DMS53 (cell line): ENCODE results near the gene TIGD1.
"Not testable (repeated sequence)": the region's sequence is repeated elsewhere in the genome, so short reads cannot be mapped to it uniquely, and the experiment has no call there.

Experiments used
- DNase-seq: peaks from one replicate; lab custom pipeline; 2025; lab: John Stamatoyannopoulos, UW

The TIGD1 gene

GRCh38 chr2:232570481-232570880, 20.1 kb upstream of the TIGD1 start:
- DNase-seq: not testable (repeated sequence)

GRCh38 chr2:232569541-232569940, 19.2 kb upstream of the TIGD1 start:
- DNase-seq: no peak

DNA sequence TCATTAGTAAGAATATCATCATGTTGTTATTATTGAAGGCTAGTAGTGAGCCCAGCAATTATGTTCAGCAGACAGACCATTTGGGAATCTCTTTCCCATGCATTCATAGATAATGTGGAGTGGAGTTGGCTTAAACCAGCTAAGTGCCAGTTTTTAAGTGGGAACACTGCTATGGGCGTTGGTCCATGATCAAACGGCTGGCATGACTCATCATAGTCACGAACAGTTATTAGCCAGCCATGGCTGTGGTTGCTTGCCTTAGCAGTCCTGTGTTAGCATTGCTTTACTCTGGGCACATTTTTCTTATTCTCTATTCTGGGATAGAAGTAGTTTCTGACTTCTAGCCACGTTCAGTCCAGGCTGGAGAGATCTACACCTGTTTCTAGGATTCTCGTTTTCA, 17.8 kb upstream of the TIGD1 start:
- peak; percentile 73 for DNase-seq

- DNase-seq: no peak
Measured at GRCh38 chr2:232567721-232568120, 17.4 kb upstream of the TIGD1 start.

DNA sequence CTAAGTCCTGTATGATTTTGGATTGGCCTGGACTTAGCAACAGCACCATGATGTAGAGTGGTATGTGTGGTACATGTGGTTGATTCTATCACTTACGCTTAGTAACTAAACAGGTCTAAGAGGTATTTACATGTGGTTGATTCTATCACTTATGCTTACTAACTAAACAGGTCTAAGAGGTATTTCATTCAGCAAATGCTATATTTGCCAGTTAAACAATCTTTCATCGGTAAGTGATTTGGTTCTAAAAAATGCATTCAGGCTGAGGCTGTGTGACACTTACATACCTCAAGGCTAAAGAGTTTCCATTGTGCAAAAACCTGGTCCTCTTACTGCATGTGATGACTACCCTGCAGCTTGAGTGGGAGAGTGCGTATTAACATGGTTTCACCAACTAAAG, 13.2 kb upstream of the TIGD1 start:
- no peak for DNase-seq

DNA sequence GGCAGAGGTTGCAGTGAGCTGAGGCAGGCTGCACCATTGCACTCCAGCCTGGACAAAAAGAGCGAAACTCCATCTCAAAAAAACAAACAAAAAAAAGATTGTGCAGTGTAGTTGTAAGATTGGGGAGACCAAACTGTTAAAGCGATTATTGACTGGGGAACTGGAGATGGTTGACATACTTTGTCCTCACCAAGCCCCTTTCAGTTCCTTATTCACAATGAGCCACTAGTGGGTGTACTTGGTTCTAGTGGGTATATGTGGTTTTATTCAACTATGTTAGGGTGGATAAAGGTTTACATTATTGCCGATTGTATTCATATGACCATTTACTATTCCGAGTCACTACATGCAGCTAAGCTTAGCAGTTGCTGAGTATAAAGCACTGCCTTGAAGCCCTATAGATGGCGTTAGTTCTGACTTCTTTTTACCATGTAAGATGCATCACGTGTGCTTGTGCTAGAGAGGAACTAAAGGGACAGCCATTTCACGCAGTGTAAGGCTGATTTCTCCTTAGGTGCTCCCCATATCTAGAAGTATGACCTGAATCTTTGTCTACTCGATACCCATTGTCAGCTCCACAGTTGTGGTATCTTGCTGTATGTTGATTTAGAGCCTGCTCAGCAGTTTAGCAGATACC, 12.3 kb upstream of the TIGD1 start:
- DNase-seq: no peak

DNA sequence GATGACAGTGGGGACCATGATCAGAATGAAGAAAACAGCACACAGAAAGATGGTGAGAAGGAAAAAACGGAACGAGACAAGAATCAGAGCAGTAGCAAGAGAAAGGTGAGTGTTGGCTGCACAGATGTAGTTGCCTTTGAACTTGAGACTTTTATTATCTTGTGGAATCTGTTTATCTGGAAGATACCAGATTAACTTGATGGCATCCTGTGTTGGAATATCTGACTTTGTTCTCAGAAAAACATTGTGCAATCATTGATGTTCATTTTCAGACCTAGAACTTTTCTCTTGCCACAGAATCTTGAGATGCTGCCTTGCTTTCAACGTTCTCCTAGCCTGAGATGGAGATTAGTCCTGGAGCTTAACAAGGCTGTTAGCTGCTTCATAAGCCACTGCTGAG, 6.1 kb upstream of the TIGD1 start:
- DNase-seq: no peak

DNA sequence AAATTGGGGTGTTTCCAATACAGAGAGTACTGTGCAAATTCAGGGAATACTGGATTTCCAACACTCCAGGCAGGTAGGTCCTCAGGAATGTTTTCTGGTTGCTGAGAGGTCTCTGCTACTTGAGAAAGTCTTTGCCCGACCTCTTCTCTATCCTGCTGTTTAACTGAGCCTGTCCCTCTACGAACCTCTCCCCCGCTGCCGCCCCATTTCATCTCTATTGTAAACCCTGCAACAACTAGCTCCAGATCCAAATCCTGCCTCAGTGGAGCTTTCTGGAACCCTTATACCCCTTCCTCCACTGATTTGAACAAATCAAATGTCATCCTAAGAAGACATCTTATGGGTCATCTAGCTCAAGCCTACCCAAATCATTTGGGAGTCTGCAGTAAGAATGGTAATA, 1.4 kb upstream of the TIGD1 start:
- no peak for DNase-seq

DNA sequence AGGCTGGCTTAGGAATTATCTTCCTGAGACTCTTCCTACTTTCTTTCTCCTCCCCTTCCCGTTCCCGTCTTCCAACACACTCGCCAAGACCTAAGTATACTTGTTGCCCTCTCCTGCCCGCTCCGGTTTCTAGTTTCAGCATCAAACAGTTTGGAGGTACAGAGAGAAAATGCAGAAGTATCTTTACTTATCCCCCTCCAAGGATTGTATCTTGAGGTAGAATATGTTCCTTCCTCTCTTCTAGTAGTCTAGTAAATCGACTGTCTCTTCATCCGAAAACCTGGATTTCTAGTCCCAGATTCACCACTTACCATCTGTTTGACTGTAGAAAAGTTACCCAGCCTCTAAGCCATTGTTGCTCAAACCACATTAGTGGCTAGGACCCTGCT, 887 bp upstream of the TIGD1 start:
- no peak for DNase-seq

DNA sequence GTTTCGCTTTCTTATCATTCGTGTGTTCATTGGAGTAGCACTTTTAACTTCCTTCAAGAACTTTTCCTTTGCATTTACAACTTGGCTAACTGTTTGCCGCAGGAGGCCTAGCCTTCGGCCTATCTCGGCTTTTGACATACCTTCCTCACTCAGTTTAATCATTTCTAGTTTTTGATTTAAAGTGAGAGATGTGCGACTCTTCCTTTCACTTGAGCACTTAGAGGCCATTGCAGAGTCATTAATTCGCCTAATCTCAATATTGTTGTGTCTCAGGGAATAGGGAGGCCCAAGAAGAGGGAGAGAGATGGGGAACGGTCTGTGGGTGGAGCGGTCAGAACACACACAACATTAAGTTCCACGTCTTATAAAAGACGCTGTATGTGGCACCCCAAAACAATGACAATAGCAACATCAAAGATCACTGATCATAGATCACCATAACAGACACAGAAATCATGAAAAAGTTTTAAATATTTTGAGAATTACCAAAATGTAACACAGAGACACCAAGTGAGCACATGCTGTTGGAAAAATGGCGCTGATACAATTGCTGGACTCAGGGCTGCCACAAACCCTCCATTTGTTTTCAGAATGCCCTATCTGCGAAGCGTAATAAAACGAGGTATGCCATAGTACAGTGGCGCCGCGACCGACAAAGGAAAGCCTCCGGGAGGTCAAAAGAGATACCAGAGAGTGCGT, 553 bp downstream of the TIGD1 start:
- DNase-seq: no peak

- no peak for DNase-seq
Measured at GRCh38 chr2:232547991-232548390, 2.4 kb downstream of the TIGD1 start.

- DNase-seq: no peak
Measured at GRCh38 chr2:232545511-232546375, 4.6 kb downstream of the TIGD1 start.

DNA sequence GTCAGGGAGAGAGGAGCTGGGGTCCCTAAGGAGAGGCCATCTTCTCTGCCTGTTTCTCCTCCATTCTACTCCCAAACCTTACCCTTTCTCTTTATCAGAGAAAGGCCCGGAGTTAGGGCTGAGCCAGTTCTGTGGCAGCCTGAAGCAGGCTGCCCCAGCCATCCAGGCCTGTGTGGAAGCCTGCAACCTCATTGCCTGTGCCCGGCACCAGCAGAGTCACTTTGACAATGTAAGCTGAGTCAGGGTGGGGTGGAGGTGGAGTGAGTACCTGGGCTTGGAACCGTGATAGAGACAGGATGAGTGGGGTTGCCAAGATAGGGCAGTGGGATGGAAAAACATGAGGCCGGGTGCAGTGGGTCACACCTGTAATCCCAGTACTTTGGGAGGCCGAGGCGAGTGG, 5.7 kb downstream of the TIGD1 start:
- DNase-seq: no peak

- DNase-seq: no peak
Measured at GRCh38 chr2:232543928-232544631, 6.3 kb downstream of the TIGD1 start.

GRCh38 chr2:232543491-232543890, 6.9 kb downstream of the TIGD1 start:
- DNase-seq: no peak

- DNase-seq: no peak
Measured at GRCh38 chr2:232542715-232543467, 7.5 kb downstream of the TIGD1 start.

GRCh38 chr2:232541961-232542714, 8.2 kb downstream of the TIGD1 start:
- DNase-seq: no peak

DNA sequence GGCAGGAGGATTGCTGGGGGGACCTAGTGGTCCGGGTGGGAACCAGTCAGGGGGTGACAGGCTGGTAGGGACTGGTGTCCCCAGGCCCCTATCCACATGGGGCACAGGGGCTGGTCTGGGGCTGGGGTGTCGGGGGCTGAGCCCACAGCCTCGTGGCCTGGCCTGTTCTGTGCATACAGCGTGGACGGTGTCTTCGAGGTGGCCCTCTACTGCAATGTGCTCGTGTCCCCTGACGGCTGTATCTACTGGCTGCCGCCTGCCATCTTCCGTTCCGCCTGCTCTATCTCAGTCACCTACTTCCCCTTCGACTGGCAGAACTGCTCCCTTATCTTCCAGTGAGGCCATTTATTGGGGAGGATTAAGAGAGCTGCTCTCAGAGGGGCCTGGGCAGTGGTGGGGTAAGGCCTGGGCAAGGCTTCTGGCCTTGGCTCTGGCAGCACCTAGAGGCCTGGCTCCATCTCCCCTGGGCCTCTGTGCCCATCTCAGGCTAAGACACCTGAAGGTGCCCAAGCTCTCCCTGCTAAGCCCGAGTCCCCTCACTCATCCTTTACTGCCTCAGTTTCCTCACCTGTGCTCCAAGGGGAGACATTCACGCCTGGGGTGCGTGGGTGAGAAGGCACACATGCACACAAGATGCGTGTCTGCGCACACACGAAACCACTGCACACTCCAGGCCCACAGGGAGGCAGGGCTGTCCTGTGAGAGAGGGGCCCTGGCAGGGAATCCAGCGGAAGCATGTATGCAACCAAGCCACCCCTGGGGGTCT, 9.0 kb downstream of the TIGD1 start:
- no peak for DNase-seq

GRCh38 chr2:232540441-232541041, 9.8 kb downstream of the TIGD1 start:
- DNase-seq: no peak
